ENCODE data around the gene GRID2. TPM values are rescaled to one million over a fixed set of nuclear protein-coding genes. Genes with fewer than 3 reads are reported as not detected.

Gene GRID2
- total RNA-seq, 2 experiments from 2014 or later: not detected

DNA sequence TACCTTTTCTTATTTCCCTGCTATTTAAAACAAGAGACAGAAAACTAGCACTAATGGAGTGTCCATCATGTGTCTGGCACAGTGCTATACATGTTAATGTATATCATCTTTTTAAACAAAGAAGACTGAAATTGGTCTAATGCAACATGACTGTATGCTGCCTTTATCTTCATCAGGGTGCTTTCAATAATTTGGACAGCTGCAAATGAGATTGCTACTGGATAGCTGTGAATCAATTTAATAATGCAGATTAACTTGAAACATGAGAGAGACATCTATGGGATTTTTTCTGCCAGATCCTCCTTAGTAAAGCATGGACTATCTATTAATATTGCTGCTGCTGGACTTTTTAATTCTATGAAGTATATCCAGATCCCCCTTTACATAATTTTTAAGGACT is 1269.5 kb downstream of the GRID2 start:
- Mint-ChIP-seq H3K4me1 (no peaks in the 10 kb centered on the region), H3K36me3 (no peaks in the 10 kb centered on the region), H3K9me3 (peaks cover 3% of the 10 kb centered on the region), H3K4me3 (no peak overlapping the region), H3K27ac (no peak overlapping the region), H3K27me3 (no peaks in the 10 kb centered on the region)
- DNase-seq: no peak

DNA sequence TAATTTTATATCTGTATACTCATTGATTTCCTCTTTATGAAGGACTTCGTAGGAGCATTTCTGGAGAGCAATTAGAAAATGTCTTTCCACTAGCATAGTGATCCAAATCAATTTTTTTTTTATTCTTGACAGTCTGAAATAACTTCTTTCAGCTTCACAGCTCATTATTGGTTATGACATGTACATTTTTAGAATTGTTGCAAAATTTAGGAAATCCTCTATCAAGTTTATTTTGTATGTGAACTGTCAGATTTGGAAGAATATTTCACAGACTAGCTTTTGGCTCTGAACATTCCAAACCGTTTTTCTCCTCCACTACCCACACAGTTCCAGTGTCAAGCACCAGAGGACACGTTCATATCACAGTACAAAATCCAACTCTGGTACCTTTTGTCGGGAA is 1275.2 kb downstream of the GRID2 start:
- Mint-ChIP-seq H3K27me3 (no peaks in the 10 kb centered on the region), H3K4me1 (no peaks in the 10 kb centered on the region), H3K36me3 (no peaks in the 10 kb centered on the region), H3K4me3 (no peak overlapping the region), H3K27ac (no peak overlapping the region), H3K9me3 (no peaks in the 10 kb centered on the region)
- no peak for DNase-seq

DNA sequence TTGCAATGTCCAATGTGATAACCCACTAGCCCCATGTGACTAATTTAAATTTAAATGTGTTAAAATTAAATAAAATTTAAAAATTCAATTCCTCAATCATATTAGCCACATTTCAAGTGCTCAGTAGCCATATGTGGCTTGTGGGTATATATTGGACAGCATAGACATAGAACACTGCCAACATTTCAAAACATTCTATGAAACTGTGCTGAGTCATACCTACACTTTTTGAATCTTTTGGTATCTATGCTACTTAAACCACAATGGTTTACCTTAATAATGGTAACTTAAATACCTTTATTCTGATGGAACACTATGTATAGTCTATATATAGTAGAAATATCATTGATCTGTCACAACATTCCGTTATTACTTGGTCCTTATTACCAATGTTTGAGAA is 1301.4 kb downstream of the GRID2 start:
- Mint-ChIP-seq H3K27me3 (no peaks in the 10 kb centered on the region), H3K27ac (no peak overlapping the region), H3K4me1 (no peaks in the 10 kb centered on the region), H3K4me3 (no peak overlapping the region), H3K36me3 (no peaks in the 10 kb centered on the region), H3K9me3 (peaks cover 2% of the 10 kb centered on the region)
- DNase-seq: no peak

DNA sequence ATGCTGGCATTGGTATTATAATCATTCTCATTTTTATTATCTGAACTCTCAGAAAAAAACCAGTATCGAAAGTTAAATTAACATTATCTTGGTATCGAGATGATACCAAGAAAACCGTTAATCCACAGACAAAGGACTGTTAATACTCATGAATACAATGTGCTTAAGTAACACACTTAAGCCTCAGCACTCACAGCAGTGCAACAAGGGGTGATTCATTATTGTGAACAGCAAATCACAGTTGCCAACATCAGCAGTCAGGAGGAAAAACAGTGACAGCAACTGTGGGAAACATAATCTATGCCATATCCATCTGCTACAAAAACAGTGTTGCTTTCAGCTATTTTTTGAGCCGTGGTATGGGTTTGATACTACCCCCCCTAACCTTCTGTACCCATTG is 1313.8 kb downstream of the GRID2 start:
- Mint-ChIP-seq H3K4me1 (no peaks in the 10 kb centered on the region), H3K4me3 (no peak overlapping the region), H3K27ac (no peak overlapping the region), H3K9me3 (peaks cover 1% of the 10 kb centered on the region), H3K36me3 (no peaks in the 10 kb centered on the region), H3K27me3 (no peaks in the 10 kb centered on the region)
- no peak for DNase-seq

DNA sequence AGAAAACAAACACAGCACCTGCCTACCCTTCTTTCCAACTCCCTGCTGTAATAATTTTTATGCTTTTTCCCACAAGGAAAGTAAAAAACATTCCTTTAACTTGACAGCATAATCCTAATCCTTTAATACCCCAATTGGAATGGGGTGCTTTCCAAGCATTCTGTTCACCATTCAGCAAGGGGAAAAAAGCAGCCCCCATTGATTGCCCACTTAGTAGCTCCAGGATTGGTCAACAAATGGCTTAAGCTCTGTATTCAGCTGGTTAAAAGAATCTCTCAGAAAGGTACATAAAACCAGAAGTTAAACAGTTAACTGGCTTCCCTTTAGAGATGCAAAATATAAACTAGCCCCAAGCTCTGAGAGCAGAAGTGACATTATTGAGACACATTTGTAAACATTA is 1330.0 kb downstream of the GRID2 start:
- H3K36me3 Mint-ChIP-seq: no peaks in the 10 kb centered on the region
- no peak overlapping the region for H3K27ac Mint-ChIP-seq
- H3K4me3 Mint-ChIP-seq: no peak overlapping the region
- DNase-seq: no peak
- no peaks in the 10 kb centered on the region for H3K27me3 Mint-ChIP-seq
- peaks cover 5% of the 10 kb centered on the region for H3K9me3 Mint-ChIP-seq
- no peaks in the 10 kb centered on the region for H3K4me1 Mint-ChIP-seq

GRCh38 chr4:93635943-93636342 is 1332.2 kb downstream of the GRID2 start:
- Mint-ChIP-seq H3K4me1 (no peaks in the 10 kb centered on the region), H3K4me3 (no peak overlapping the region)

DNA sequence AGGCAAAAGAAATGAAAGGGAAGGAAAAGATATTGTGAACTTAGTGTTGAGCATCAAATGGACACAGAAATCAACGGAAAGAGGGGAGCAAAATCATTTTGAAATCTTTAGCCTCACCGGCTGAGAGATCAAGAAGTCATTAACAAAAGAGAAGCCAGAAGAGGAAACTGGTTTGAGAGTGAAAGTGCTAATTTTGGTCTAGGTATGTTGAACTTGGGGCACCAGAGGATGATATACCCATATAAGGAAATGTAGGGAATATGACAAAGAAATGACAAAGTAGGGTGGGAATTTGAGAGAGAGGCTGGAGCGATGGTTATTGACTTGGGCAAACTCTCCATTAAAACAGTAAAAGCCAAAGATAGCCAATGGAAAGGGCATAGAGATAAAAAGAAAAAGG is 1341.4 kb downstream of the GRID2 start:
- H3K27me3 Mint-ChIP-seq: no peaks in the 10 kb centered on the region
- no peak overlapping the region for H3K4me3 Mint-ChIP-seq
- H3K36me3 Mint-ChIP-seq: no peaks in the 10 kb centered on the region
- H3K9me3 Mint-ChIP-seq: no peaks in the 10 kb centered on the region
- no peak for DNase-seq
- no peaks in the 10 kb centered on the region for H3K4me1 Mint-ChIP-seq
- no peak overlapping the region for H3K27ac Mint-ChIP-seq

More at GRCh38 chr4:93635943-93636342, 1332.2 kb downstream of the GRID2 start:
- no peak for DNase-seq
- H3K36me3 Mint-ChIP-seq: no peaks in the 10 kb centered on the region
- peaks cover 5% of the 10 kb centered on the region for H3K9me3 Mint-ChIP-seq
- no peak overlapping the region for H3K27ac Mint-ChIP-seq
- H3K27me3 Mint-ChIP-seq: no peaks in the 10 kb centered on the region

DNA sequence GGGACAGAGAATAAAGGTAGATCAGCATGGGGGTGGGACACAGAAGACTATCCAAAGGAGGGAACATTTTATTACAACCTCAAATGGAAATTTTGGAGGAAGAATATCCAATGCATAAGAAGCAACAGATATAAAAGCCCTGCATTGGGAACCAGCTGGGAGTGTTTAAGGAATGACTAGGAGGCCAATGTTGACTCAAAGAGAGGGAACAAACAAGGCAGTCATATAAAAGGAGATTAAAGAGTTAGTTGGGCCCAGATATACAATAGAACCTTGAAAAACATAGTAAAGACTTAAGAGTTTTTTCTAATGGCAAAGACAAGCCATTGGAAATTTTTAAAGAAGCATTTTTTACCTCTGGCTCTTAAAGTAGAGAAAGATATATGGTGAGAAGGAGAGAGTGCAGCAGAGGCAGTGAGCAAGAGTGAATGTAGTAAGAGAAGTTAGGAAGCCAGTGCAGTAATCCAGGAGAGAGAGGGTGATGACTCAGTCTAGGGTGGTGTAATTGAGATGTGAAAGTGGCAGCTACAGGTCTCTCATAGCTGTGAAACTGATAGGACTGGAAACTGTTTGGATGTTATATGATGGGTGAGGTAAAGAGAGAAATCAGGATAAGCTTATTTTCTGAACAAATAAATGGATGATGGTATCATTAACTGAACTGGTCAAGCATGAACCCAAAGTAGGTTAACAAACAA is 1342.6 kb downstream of the GRID2 start:
- no peak for DNase-seq
- H3K4me1 Mint-ChIP-seq: no peaks in the 10 kb centered on the region
- H3K9me3 Mint-ChIP-seq: no peaks in the 10 kb centered on the region
- no peak overlapping the region for H3K4me3 Mint-ChIP-seq
- H3K27ac Mint-ChIP-seq: no peak overlapping the region
- H3K27me3 Mint-ChIP-seq: no peaks in the 10 kb centered on the region
- no peaks in the 10 kb centered on the region for H3K36me3 Mint-ChIP-seq

DNA sequence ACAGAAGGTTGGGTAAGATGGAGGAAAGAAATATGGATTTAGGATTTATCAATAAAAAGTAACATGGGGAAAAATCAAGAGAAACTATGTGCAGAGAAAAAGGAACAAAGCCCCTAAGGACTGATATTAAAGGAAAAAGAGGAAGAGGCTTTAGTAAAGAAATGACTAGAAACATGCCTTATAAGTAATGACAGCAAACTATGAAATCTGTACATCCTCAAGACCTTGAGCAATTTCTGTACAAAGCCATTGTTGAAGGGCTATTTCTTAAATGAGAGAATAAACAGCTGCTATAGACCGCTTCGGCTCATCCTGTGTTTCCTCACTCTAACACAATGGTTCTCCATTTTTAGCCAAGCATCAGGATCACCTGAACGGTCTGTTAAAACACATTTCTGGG is 1344.5 kb downstream of the GRID2 start:
- Mint-ChIP-seq H3K36me3 (no peaks in the 10 kb centered on the region), H3K9me3 (no peaks in the 10 kb centered on the region), H3K4me3 (no peak overlapping the region), H3K4me1 (no peaks in the 10 kb centered on the region), H3K27ac (no peak overlapping the region), H3K27me3 (no peaks in the 10 kb centered on the region)
- DNase-seq: no peak

GRCh38 chr4:93649828-93650227 is 1346.1 kb downstream of the GRID2 start:
- Mint-ChIP-seq H3K4me3 (no peak overlapping the region), H3K27ac (no peak overlapping the region), H3K36me3 (no peaks in the 10 kb centered on the region), H3K9me3 (no peaks in the 10 kb centered on the region), H3K27me3 (no peaks in the 10 kb centered on the region), H3K4me1 (no peaks in the 10 kb centered on the region)
- DNase-seq: no peak

DNA sequence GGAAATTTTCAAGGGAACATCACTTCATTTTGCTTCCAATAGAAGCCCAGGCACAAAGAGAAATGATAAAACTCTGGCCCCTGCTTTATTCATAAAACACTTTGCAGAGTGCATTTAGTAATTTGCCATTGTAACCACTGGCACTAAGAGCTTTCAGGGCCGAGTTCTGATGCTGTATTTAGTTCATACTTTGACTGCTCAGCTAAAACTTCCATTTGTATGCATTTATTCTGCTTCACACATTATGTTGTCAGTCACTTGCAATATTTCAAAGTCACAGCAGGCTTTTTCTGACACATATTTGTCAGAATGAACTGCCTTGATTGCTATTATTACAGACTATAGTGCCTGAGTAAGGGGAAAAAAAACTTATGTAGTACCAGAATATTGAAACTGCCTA is 1350.4 kb downstream of the GRID2 start:
- Mint-ChIP-seq H3K4me3 (no peak overlapping the region), H3K9me3 (no peaks in the 10 kb centered on the region), H3K27ac (no peak overlapping the region), H3K27me3 (no peaks in the 10 kb centered on the region), H3K4me1 (no peaks in the 10 kb centered on the region), H3K36me3 (no peaks in the 10 kb centered on the region)
- DNase-seq: no peak

- H3K4me1 Mint-ChIP-seq: no peaks in the 10 kb centered on the region
- no peak for DNase-seq
- H3K27ac Mint-ChIP-seq: no peak overlapping the region
- no peak overlapping the region for H3K4me3 Mint-ChIP-seq
- no peaks in the 10 kb centered on the region for H3K36me3 Mint-ChIP-seq
- H3K27me3 Mint-ChIP-seq: no peaks in the 10 kb centered on the region
- no peaks in the 10 kb centered on the region for H3K9me3 Mint-ChIP-seq
Measured at GRCh38 chr4:93657527-93657926, 1353.8 kb downstream of the GRID2 start.

GRCh38 chr4:93658443-93658842 is 1354.7 kb downstream of the GRID2 start:
- Mint-ChIP-seq H3K27me3 (no peaks in the 10 kb centered on the region), H3K36me3 (no peaks in the 10 kb centered on the region), H3K4me1 (no peaks in the 10 kb centered on the region), H3K4me3 (no peak overlapping the region), H3K27ac (no peak overlapping the region), H3K9me3 (no peaks in the 10 kb centered on the region)
- DNase-seq: no peak

GRCh38 chr4:93659629-93660028 is 1355.9 kb downstream of the GRID2 start:
- H3K27ac Mint-ChIP-seq: no peak overlapping the region
- H3K9me3 Mint-ChIP-seq: no peaks in the 10 kb centered on the region
- H3K4me3 Mint-ChIP-seq: no peak overlapping the region
- no peaks in the 10 kb centered on the region for H3K27me3 Mint-ChIP-seq
- no peak for DNase-seq
- no peaks in the 10 kb centered on the region for H3K4me1 Mint-ChIP-seq
- no peaks in the 10 kb centered on the region for H3K36me3 Mint-ChIP-seq

GRCh38 chr4:93660036-93660435 is 1356.3 kb downstream of the GRID2 start:
- Mint-ChIP-seq H3K4me1 (no peaks in the 10 kb centered on the region), H3K36me3 (no peaks in the 10 kb centered on the region), H3K27ac (no peak overlapping the region), H3K9me3 (no peaks in the 10 kb centered on the region), H3K27me3 (no peaks in the 10 kb centered on the region), H3K4me3 (no peak overlapping the region)
- no peak for DNase-seq

- H3K4me1 Mint-ChIP-seq: no peaks in the 10 kb centered on the region
- H3K9me3 Mint-ChIP-seq: peaks cover 1% of the 10 kb centered on the region
Measured at GRCh38 chr4:93670434-93670833, 1366.7 kb downstream of the GRID2 start.

More at GRCh38 chr4:93670434-93670833, 1366.7 kb downstream of the GRID2 start:
- no peaks in the 10 kb centered on the region for H3K36me3 Mint-ChIP-seq
- peaks cover 3% of the 10 kb centered on the region for H3K27me3 Mint-ChIP-seq
- no peak for DNase-seq
- no peak overlapping the region for H3K4me3 Mint-ChIP-seq
- no peak overlapping the region for H3K27ac Mint-ChIP-seq

All from activated naive CD8-positive, alpha-beta T cell treated with anti-CD3 and anti-CD28 coated beads for 36 hours (primary cell).